H1 (cell line): Measurements from ENCODE around the gene IL36A. TPM values are rescaled to one million over a fixed set of nuclear protein-coding genes. Genes with fewer than 3 reads are reported as not detected.

Experiments
- CTCF ChIA-PET: fragments of 300-600 bp; sonication (Branson Sonifier 250); formaldehyde crosslinking; loops from one replicate; lab custom pipeline; 2021; ENCODE audit not compliant: partially characterized antibody; lab: Charles Lee
- POLR2A ChIA-PET: fragments of 300-600 bp; sonication (Branson Sonifier 250); formaldehyde crosslinking; loops from one replicate; lab custom pipeline; 2021; ENCODE audit warnings: inconsistent platforms; ENCODE audit not compliant: partially characterized antibody; lab: Charles Lee
- DNase-seq, 2 experiments: peaks; one replicate each; pipeline versions ENCODE4 v3.0.0 to v3.0.0-alpha.2; 2010 to 2022; ENCODE audit warnings: low spot score in 2 of 2, low read depth in 1 of 2, mixed read lengths in 1 of 2
- FAIRE-seq: peaks from 2 replicates; lab custom pipeline; 2011; peaks lifted over from hg19 to GRCh38; lab: Jason Lieb, UNC
- H2AFZ ChIP-seq: 2 replicates; pipeline ENCODE4 v1.8.1; 2012; ENCODE audit warnings: low read length, inconsistent platforms
- H2AK5ac ChIP-seq: 2 replicates; pipeline ENCODE4 v1.6.1; 2013; ENCODE audit warnings: low read depth, low read length
- H2BK120ac ChIP-seq: replicated peaks from 2 replicates; pipeline ENCODE3; 2013; ENCODE audit warnings: low read depth, low read length, inconsistent platforms
- H2BK12ac ChIP-seq: 2 replicates; pipeline ENCODE4 v1.6.1; 2013; ENCODE audit warnings: low read depth, low read length
- H2BK15ac ChIP-seq: 2 replicates; pipeline ENCODE4 v1.6.1; 2013; ENCODE audit warnings: low read length
- H2BK20ac ChIP-seq: 2 replicates; pipeline ENCODE4 v1.6.1; 2013; ENCODE audit warnings: low read length
- H2BK5ac ChIP-seq: 2 replicates; pipeline ENCODE4 v1.6.1; 2013; ENCODE audit warnings: low read depth, low read length
- H3K14ac ChIP-seq: 2 replicates; pipeline ENCODE4 v1.6.1; 2013; ENCODE audit warnings: inconsistent platforms; ENCODE audit not compliant: insufficient read length
- H3K18ac ChIP-seq: 2 replicates; pipeline ENCODE4 v1.6.1; 2013; ENCODE audit warnings: low read length; ENCODE audit errors: extremely low read depth
- H3K23ac ChIP-seq: 2 replicates; pipeline ENCODE4 v1.6.1; 2013; ENCODE audit warnings: inconsistent platforms; ENCODE audit not compliant: insufficient read length
- H3K23me2 ChIP-seq: 2 replicates; pipeline ENCODE4 v1.6.1; 2013; ENCODE audit warnings: low read depth, low read length
- H3K27ac ChIP-seq: 2 replicates; pipeline ENCODE4 v1.6.1; 2011; ENCODE audit warnings: low read depth, low read length, inconsistent platforms
- H3K27me3 ChIP-seq, 4 experiments: replicated peaks in 1 of 4; 1 replicate in 1 of 4; 2 replicates in 3 of 4; pipeline versions ENCODE4 v1.6.1 to v1.8.1; 2011 to 2013; ENCODE audit warnings: low read length in 3 of 4, mild to moderate bottlenecking in 3 of 4, inconsistent platforms in 2 of 4, mixed read lengths in 2 of 4, moderate library complexity in 1 of 4; ENCODE audit not compliant: control insufficient read depth in 3 of 4, insufficient read depth in 3 of 4; ENCODE audit errors: extremely low read depth in 1 of 4
- H3K36me3 ChIP-seq, 4 experiments: 2 replicates each; pipeline versions ENCODE4 v1.6.1 to v1.8.1; 2011 to 2013; ENCODE audit warnings: mild to moderate bottlenecking in 4 of 4, low read length in 3 of 4, moderate library complexity in 2 of 4, control low read depth in 1 of 4, inconsistent platforms in 1 of 4; ENCODE audit not compliant: insufficient read depth in 4 of 4, control insufficient read depth in 2 of 4
- H3K4ac ChIP-seq: replicated peaks from 2 replicates; pipeline ENCODE3; 2013; ENCODE audit warnings: low read length, low read depth, mixed read lengths, inconsistent platforms; ENCODE audit not compliant: insufficient read length
- H3K4me1 ChIP-seq, 4 experiments: replicated peaks in 1 of 4; 1 replicate in 1 of 4; 2 replicates in 3 of 4; pipeline versions ENCODE4 v1.6.1 to v1.8.1; 2011 to 2013; ENCODE audit warnings: low read length in 3 of 4, inconsistent platforms in 2 of 4, mixed read lengths in 1 of 4; ENCODE audit not compliant: insufficient read depth in 4 of 4, control insufficient read depth in 3 of 4
- H3K4me2 ChIP-seq, 2 experiments: 2 replicates each; pipeline versions ENCODE4 v1.6.1 to v1.8.1; 2011 to 2013; ENCODE audit warnings: low read depth in 2 of 2, low read length in 2 of 2, control low read depth in 1 of 2, inconsistent platforms in 1 of 2, mild to moderate bottlenecking in 1 of 2; ENCODE audit not compliant: insufficient read depth in 1 of 2
- H3K4me3 ChIP-seq, 4 experiments: fragments of 200-600, 300-600 bp in 1 of 4; sonication (generic), shearing (Covaris generic), sonication (Bioruptor Twin) in 1 of 4; 2 replicates each; pipeline versions ENCODE4 v1.5.1 to v1.8.1; 2011 to 2016; ENCODE audit warnings: low read length in 4 of 4, low read depth in 3 of 4, control low read depth in 2 of 4, inconsistent platforms in 2 of 4, mild to moderate bottlenecking in 2 of 4, mixed read lengths in 1 of 4, moderate library complexity in 1 of 4; ENCODE audit not compliant: insufficient read depth in 2 of 4; ENCODE audit errors: extremely low read depth in 1 of 4
- H3K56ac ChIP-seq: replicated peaks from 2 replicates; pipeline ENCODE3; 2013; ENCODE audit warnings: low read depth, mild to moderate bottlenecking, mixed read lengths, low read length, inconsistent platforms; ENCODE audit not compliant: insufficient read length
- H3K79me1 ChIP-seq: 2 replicates; pipeline ENCODE4 v1.6.1; 2013; ENCODE audit warnings: low read depth, low read length, control low read depth
- H3K79me2 ChIP-seq, 2 experiments: 2 replicates each; pipeline versions ENCODE4 v1.6.1 to v1.8.1; 2012 to 2013; ENCODE audit warnings: low read length in 2 of 2, mild to moderate bottlenecking in 2 of 2, inconsistent platforms in 1 of 2; ENCODE audit not compliant: insufficient read depth in 2 of 2, control insufficient read depth in 1 of 2
- H3K9ac ChIP-seq, 4 experiments: replicated peaks in 1 of 4; 1 replicate in 1 of 4; 2 replicates in 3 of 4; pipeline versions ENCODE4 v1.6.1 to v1.8.1; 2011 to 2013; ENCODE audit warnings: low read depth in 3 of 4, low read length in 3 of 4, control low read depth in 2 of 4, mild to moderate bottlenecking in 2 of 4, moderate library complexity in 2 of 4, inconsistent platforms in 1 of 4; ENCODE audit errors: extremely low read depth in 1 of 4
- H3K9me3 ChIP-seq, 2 experiments: 2 replicates each; pipeline versions ENCODE4 v1.6.1 to v1.8.1; 2012 to 2013; ENCODE audit warnings: mild to moderate bottlenecking in 2 of 2, moderate library complexity in 2 of 2, control low read depth in 1 of 2, inconsistent platforms in 1 of 2, low read depth in 1 of 2, low read length in 1 of 2, mixed read lengths in 1 of 2; ENCODE audit not compliant: insufficient read depth in 2 of 2
- H4K20me1 ChIP-seq, 2 experiments: replicated peaks in 1 of 2; 2 replicates each; pipeline versions ENCODE3 to v1.8.1; 2011 to 2013; ENCODE audit warnings: inconsistent platforms in 2 of 2, low read length in 2 of 2, mild to moderate bottlenecking in 1 of 2; ENCODE audit not compliant: insufficient read depth in 2 of 2, control insufficient read depth in 1 of 2
- H4K5ac ChIP-seq: 2 replicates; pipeline ENCODE4 v1.6.1; 2013; ENCODE audit warnings: low read length, low read depth, mixed read lengths, inconsistent platforms; ENCODE audit not compliant: insufficient read length
- H4K8ac ChIP-seq: 2 replicates; pipeline ENCODE4 v1.8.0; 2013; ENCODE audit warnings: mild to moderate bottlenecking, moderate library complexity, low read length, inconsistent platforms; ENCODE audit not compliant: insufficient read depth; ENCODE audit errors: extremely low read depth
- H4K91ac ChIP-seq: replicated peaks from 2 replicates; pipeline ENCODE3; 2013; ENCODE audit warnings: low read length, mixed read lengths, inconsistent platforms; ENCODE audit not compliant: insufficient read length
- BCL11A ChIP-seq, 2 experiments: IDR thresholded peaks; one replicate each; pipeline ENCODE4 v1.6.1; 2011; ENCODE audit warnings: low read depth in 2 of 2, low read length in 2 of 2, mild to moderate bottlenecking in 2 of 2
- CTBP2 ChIP-seq: IDR thresholded peaks from 2 replicates; pipeline ENCODE4 v1.7.0; 2011; ENCODE audit warnings: borderline replicate concordance, mild to moderate bottlenecking, moderate library complexity, mixed read lengths, low read length; ENCODE audit not compliant: insufficient read depth, insufficient read length
- POLR2A ChIP-seq, 2 experiments: IDR thresholded peaks; 1 replicate in 1 of 2; 2 replicates in 1 of 2; pipeline ENCODE4 v1.6.1; 2011; ENCODE audit warnings: low read depth in 2 of 2, low read length in 2 of 2, mild to moderate bottlenecking in 2 of 2; ENCODE audit errors: control extremely low read depth in 1 of 2
- RXRA ChIP-seq: IDR thresholded peaks from 2 replicates; pipeline ENCODE4 v1.6.1; 2011; ENCODE audit warnings: low read depth, mild to moderate bottlenecking, low read length, moderate library complexity; ENCODE audit not compliant: insufficient read depth
- WGBS, 2 experiments: shearing (Covaris generic) in 1 of 2; methylation state at CpG; one replicate each; pipeline versions ENCODE4 v1.1.6 to v1.1.7; 2013 to 2015; ENCODE audit warnings: low lambda C conversion rate in 2 of 2, mixed read lengths in 2 of 2, inconsistent platforms in 1 of 2, low coverage in 1 of 2, missing lambda C conversion rate in 1 of 2; ENCODE audit not compliant: insufficient replicate concordance in 2 of 2, insufficient coverage in 1 of 2, insufficient read length in 1 of 2; ENCODE audit errors: extremely low coverage in 1 of 2, missing lambda C conversion rate in 1 of 2; 5-methylcytosine and 5-hydroxymethylcytosine counted together
- polyA plus RNA-seq, 7 experiments: library from polyadenylated mRNA; depleted of rRNA in 3 of 7; stranded (reverse) in 5 of 7; unstranded in 2 of 7; fragments of >200 nt in 5 of 7; fragments of 200-250 nt in 2 of 7; gene quantifications; 1 replicate in 5 of 7; 2 replicates in 1 of 7; 4 replicates in 1 of 7; pipeline versions ENCODE4 v1.2.1 to v1.2.3, GENCODE V29; 2011 to 2013; ENCODE audit warnings: missing spikeins in 2 of 7, mixed read lengths in 2 of 7
- total RNA-seq: library from RNA; stranded (reverse); fragmentation: NEBNext Ultra II Directional; extraction: Animal tissue kit (Norgen Biotek cat#: 25700); gene quantifications from 2 replicates; pipeline ENCODE4 v1.2.1, GENCODE V29; 2021

Gene IL36A
- total and polyA plus RNA-seq, 2 of the 8 experiments (the other 6 are each of a cell fraction or from before 2014, with no cell fraction given), result not detected

- 72% methylated on average over 2 of the region's 2 CpGs; no CpG with 5 or more reads in 1 of the 2 experiments for WGBS, 2 experiments
Measured at GRCh38 chr2:113025737-113026136, 20.5 kb downstream of the IL36A start.

More at GRCh38 chr2:113025737-113026136, 20.5 kb downstream of the IL36A start:
- no peak for FAIRE-seq
- H3K79me1 ChIP-seq, result no peaks in the 10 kb centered on the region
- DNase-seq, result no peak
- no peaks in the 10 kb centered on the region for H3K79me2 ChIP-seq
- ChIA-PET POLR2A (no interaction called here), CTCF (interaction anchor here (0.6 kb wide), 2 partner anchors 33 to 157 kb away, joined by 3 to 4 read pairs; no protein-coding TSS in a partner anchor)
- no peak overlapping the region for H2BK15ac ChIP-seq
- H3K14ac ChIP-seq, result no peak overlapping the region
- peaks cover 0 to 6% (median 3%) of the 10 kb centered on the region in 4 experiments; a peak in 3 of 7 replicates for H3K4me1 ChIP-seq
- H2AK5ac ChIP-seq, result no peak overlapping the region
- H4K91ac ChIP-seq, result no peak overlapping the region
- no peak overlapping the region for H3K4ac ChIP-seq
- H4K20me1 ChIP-seq, result no peaks in the 10 kb centered on the region
- H4K5ac ChIP-seq, result no peak overlapping the region
- H3K18ac ChIP-seq, result no peak overlapping the region
- H3K4me3 ChIP-seq, result no peak overlapping the region
- H3K36me3 ChIP-seq, result no peaks in the 10 kb centered on the region
- H3K4me2 ChIP-seq, result no peak overlapping the region
- no peak overlapping the region for H2BK120ac ChIP-seq
- H2BK12ac ChIP-seq, result no peak overlapping the region
- H3K23me2 ChIP-seq, result no peaks in the 10 kb centered on the region
- no peak overlapping the region for H3K27ac ChIP-seq
- H2BK20ac ChIP-seq, result no peak overlapping the region
- H3K9me3 ChIP-seq, result no peaks in the 10 kb centered on the region
- no peak overlapping the region for H3K9ac ChIP-seq
- H4K8ac ChIP-seq, result no peak overlapping the region
- no peaks in the 10 kb centered on the region for H3K27me3 ChIP-seq
- H3K23ac ChIP-seq, result no peak overlapping the region
- no peak overlapping the region for H2AFZ ChIP-seq
- H3K56ac ChIP-seq, result no peak overlapping the region
- no peak overlapping the region for H2BK5ac ChIP-seq
- TF ChIP-seq CTBP2, result no peak
- no peak for TF ChIP-seq BCL11A (IDR thresholded peaks at IDR 0.05; ENCODE audit: low read depth in 2 of 2, low read length in 2 of 2)
- TF ChIP-seq POLR2A (IDR thresholded peaks at IDR 0.05; ENCODE audit: control extremely low read depth in 1 of 2, low read depth in 2 of 2, low read length in 2 of 2), result no peak
- no peak for TF ChIP-seq RXRA
- TF ChIP-seq, all 59 proteins: peak for 0
